COLO668 (cell line): ENCODE data around the gene GRIK4.
"Not testable (repeated sequence)": the region's sequence is repeated elsewhere in the genome, so short reads cannot be mapped to it uniquely, and the experiment has no call there.

Source experiments
- DNase-seq: peaks from one replicate; lab custom pipeline; 2025; ENCODE audit not compliant: unreplicated experiment; lab: John Stamatoyannopoulos, UW

The GRIK4 gene

DNA sequence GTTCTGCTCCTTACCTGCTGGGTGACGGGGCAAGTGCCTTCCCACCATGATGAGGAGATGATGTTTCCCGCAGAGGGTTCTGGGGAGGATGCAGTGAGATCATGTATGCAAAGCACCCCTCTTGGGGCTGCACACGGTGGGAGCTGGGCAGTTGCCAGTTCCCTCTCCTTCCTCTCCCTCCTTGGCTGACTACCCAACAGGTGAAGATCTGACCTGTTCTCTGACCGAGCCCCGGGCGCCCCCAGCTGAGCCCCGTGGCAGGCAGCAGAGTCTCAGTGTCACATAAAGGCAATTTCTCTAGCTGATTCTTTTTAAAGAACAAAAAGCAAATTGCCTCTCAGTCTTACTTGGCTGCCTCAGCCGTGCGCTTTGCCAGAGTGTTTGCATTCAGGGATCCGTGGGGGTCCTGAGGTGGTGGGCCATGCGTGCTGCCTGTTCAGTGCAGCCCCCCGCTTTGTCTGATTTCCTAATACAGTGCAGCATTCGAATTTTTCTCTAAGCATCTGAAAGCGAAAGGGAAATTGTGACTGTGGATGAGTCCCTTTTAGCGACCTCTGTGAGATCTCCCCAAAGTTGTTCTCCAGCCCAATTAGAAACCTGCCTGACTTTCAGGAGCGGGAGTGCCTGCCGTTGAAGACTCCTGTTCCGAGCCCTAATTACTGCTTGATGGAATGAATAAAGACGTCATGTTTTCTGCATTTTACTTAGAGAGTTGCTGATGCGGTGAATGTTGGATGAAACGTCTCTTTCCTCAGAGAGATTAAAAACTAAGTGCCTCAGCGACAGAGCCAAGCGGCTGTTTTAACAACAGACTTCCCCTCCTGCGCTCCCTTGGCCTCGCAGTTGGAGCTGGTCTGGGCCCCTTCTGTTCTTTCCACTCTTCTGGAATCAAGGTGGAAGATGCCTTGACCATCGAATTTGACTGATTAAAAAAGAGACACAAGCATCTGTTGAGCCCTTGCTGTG is 86.0 kb downstream of the GRIK4 start:
- no peak for DNase-seq

DNA sequence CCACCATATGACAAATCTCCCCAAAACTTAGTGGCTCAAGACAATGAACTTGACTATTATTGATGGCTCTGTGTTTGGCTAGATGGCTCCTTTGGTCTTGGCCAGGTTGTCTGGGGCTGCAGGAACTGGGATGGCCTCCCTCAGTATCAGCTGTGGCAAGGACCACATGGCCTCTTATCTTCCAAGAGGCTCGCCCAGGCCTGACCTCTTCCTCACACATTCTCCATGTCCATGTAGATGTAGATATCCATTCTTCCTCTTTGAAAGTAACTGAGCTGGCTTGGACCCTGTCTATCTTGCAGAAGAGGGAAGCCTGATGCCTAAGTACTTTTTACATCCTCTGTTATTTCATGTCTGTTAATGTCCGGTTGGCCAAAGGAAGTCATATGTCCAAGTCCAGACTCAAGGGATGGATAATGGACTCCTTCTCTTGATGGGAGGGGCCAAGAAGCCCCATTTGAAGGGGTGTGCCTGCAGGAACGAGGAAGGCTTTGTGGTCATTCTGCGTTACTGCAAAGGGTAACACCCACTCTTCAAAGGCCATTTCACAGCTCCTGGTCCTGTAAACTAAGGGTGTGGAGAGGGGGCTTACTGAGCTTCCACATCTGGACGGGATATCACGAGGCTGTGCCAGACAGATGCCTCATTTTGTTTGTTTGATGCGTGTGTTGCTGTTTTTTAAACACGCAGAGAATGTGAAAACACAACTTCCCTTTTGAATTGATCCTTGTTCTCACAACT is 87.1 kb downstream of the GRIK4 start:
- DNase-seq, result no peak

DNA sequence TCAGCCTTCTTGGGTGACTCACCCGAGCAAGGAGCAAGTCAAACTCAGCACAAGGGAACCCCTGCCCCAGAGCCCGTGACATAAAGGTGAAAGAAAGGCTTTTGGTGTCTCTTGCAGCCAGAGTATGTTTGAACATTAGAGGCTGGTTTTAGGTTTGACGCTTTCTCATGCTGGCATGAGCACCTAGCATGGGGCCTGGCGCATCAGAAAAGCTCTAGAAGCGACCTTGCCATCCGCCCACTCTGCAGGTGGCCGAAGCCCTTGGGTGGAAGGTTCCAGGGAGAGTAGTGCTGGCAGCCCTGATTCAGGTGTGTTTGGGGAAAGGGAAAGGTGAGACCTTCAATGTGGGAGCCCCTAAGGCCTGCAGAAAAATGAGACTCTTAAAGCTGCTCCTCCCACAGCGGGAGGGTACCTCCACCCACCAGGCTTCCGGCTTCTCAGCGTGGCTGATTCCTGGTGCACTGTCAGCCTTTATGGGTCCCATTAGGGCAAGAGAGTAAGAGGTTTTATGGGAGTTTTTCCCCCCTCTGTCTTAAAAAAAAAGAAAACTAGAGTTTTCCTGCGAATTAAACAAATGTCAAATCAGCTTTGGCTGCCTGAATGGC is 88.4 kb downstream of the GRIK4 start:
- no peak for DNase-seq

DNA sequence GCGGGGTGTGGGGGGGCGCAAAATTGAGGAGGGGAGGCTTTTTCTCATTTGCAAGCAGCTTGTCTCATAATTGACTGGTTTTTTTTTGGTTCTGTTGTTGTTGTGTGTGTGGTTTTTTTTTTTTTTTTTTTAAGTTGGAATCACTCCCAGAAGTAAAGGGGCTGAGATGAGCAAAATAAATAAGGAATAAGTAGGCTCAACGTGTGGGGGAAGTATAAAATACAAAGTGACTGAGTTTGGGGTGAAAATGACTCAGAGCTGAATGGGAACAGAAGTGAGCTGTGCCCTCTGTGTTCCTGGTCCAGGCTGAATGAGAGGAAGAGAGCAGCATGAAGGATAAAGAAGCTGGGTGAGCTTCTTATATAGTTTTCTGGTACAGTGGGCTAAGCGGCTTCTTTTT is 90.0 kb downstream of the GRIK4 start:
- no peak for DNase-seq

DNA sequence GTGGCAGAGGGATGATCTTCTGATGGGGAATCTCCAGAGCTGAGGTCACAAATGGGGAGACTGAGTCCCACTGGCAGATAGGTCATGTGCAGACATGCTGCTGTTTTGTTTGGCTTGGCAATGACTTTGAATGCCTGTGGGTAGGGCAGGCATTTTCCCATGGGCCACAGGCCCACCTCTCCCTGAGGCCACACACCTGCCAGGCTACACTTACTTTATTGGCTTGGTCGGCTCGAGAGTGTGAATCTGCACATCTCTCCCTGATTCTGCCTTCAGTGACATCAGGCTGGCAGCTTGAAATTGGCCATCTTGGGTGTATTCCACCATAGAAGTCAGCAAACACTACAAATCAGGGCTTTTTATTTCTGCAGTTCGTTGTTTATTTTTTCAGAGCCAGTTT is 91.5 kb downstream of the GRIK4 start:
- DNase-seq, result no peak

DNA sequence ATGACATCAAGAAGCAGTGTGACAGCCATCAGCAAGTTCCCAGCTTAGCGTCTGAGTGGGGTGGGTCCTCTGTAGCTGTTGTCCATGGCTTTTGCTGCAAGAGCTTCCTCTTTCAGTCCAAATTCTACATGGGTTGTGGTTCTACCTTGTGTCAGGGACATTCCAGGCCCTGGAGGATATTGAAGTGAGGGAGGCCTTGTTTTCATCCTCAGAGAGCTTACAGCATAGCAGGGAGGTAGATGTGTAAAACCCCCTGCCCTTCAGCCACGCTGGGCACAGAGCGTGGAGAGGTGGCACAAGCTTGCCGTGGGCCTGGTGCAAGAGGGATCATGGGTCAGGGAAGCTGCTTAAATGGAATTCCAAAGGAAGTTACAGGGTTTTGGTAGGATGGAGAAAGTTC is 93.9 kb downstream of the GRIK4 start:
- no peak for DNase-seq

DNA sequence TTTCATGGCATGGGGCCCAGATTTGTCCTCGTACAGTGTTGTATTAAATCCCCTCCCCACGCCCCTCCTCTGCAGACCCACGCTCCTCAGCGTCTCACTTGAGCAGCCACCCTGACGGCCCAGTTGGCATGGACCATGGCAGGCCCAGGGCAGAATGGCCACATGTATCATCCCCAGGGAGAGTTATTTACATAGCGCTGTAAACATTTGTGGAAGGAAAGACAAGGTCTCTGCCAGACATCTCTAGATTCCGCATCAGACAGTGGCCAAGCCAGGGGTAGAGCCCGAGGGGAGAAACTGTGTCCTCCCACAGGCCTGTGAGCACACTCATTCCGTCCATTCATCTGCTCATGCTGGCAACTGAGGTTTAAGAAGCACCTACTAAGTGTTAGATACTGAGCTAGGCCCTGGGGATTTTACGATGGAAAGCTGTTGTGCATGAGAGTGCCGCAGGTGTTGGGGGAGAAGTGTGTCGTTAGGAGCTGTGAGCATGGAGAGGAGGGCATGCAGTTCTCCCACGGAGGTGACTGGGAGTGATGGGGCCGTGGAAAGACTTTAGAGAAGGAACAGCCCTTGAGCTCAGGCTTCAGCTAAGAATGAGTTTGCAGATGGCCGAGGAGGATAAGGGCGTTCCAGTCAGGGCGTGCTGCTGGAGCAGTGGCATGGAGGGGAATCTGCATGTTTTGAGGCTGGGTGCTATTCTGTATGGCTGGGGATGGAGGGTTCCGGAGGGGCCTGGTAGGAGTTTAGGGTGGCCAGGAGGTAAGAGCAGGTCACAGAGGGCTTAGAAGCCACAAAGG is 94.9 kb downstream of the GRIK4 start:
- no peak for DNase-seq

DNA sequence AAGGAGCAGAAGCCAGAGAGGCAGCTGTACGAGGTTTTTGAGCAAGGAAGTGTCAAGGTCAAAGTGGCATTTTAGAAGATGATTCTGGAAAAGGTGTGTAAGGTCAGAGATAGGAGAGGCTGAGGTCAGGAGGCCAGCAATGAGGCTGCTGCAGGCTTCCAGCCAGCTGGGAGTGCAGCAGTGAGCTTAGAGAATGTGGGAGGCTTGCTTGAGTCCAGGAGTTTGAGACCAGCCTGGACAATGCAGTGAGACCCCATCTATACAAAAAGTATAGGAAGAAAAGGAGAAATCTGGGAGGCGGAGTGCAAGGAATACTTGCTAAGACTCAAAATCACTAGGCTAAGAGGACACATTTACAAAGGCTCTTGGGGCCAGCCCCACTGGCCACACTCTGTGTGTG is 96.5 kb downstream of the GRIK4 start:
- no peak for DNase-seq

DNA sequence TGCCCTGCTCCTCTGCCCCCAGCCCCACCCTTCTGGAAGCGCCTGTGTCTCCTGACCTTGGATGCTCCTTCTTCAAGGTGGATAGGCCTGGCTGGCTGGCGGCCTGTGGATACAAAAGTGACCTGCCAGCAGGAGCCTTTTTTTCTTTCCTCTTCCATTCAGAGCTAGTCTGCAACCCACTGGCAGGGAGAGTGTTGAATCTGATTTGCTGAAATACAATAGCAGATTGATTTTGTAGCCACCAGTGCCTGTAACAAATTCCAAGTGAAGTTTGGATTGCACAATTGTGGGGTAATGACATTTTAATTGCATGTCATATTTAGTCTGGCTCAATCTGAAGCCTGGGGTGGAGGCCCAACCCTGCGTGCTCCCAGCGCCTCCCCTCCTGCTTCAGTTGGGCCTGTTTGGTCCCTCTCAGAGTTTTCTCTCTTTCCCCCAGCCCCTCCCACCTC is 97.2 kb downstream of the GRIK4 start:
- no peak for DNase-seq

DNA sequence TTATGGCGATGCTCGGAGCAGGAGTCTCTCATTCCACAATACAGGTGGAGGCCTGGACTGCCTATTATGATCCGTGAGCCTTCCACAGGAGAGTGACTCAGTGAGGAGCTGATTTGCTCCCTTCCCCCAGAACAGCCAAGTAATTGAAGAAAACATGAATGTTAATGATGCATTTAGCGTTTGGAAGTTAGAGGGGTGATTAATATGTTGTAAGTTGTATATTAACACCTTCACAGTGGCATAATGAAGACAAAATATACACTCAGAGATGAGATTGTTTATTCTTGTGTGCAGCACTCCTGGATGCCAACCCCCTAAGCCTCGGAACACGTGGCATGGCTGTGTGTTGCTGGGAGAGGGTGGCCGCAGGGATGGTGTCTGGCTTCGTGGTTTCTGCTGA is 98.6 kb downstream of the GRIK4 start:
- DNase-seq, result no peak

DNA sequence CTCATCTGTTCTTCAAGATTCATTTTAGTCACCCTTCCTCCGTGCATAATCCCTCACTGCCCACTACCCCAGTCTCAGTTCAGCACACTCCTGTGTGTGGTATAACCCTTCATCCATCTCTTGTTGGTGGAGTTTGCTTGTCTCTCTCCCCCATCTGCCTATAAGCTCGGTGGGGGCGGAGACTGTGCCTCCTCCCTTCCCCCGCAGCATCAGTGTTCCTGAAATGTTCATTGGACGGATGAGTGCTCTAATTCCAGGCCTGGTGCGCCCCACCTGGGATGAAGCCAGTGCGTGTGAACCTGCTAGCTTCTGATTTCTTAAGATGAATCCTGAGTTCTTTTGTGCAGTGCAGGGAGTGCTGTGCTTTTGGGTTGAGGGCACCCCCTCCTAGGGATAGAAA is 100.0 kb downstream of the GRIK4 start:
- no peak for DNase-seq

DNA sequence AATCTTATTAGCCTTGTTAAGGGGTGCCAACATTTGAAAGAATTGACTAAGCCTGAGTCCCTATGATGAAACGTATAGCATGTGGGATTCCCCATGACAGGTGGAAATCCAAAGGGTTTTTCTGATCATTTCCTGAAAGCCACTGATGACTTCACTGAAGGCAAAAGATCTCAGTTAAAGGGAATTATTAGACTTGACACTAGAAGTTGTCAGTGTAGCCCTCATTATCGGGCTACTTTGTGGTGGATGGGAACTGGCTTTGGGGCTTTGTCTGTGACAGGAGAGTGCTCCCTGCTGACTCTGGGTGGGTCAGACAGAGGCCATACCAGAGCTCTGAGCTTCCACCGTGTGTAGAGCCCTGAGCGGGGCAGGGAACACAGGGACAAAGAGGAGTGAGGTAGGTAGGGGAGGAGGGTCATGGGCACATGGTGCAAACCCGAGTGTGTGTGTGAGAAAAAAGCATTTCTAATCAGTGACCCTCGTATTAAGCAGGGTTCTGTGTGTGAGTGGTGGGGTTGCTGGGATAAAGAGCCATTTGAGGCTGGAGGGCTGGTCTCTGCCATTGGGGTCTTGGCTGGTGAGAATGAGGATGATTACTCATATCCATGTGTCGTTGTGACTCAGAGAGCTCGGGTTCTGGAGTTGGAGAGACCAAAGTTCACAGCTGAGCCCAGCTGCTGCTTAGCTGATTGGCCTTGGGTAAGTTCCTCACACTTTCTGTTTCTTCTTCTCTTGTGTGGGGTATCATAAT is 101.1 kb downstream of the GRIK4 start:
- no peak for DNase-seq

DNA sequence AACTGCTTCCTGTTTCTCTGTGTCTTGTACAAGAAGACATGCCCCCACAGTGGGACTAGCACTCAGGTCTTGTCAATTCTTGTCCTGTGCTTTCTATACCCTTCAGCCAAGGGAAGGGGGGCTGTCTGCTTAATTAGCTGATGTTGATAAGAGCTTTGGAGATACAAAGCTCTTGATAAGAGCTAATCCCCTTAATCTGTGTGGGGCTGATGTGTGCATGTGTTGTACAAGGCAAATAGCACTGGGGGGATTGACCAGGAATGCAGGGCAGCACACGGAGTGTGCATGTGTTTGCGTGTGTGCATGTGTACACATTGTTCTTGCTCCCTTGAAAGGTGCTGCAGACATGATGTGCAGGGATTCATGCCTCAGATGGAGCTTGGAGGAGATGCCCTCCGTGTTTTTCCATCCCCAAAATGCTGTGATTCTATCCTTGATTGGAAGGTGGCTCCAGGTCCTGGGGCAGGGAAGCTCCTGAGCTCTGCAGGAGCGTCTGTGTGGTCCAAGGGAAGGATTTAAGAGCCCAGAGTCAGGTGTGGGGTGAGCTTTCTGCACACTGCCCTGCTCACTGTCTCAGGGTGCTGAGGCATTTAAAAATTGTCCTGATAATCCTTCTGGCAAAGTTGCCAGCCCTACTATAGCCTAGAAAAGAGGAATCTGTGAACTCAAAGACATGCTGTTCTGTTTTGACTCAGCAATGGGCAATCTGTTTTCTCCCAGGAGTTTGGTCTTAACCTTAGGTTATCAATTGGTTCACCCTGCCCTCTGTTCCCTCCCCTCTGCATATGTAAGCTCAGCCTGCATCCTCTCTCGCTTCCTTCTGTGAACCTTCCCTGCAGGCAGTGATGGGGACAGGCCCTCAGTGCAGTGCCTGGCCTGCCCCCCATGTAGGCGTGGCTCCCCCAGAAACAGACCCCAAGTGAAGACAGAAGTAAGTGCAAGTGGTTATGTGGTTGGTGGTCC is 102.0 kb downstream of the GRIK4 start:
- no peak for DNase-seq

DNA sequence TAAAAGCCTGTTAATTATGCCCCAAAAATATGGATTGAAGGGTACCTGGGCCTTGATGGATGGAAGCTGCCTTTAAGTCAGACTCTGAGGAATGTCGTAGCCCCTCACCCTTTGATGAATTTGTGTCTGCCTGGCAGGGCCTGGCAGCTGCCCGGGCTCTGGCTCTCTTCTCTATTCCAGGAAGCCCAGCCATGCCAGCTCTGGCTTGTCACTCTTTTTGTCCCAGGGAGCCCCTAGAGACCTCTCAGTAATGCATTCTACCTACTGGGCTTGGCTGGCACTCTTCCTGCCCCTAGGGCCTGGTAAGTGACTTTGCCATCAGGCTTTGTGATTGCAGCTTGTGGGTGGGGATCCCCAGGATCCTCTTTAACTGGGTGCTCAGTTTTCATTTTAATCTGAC is 103.8 kb downstream of the GRIK4 start:
- DNase-seq, result no peak

DNA sequence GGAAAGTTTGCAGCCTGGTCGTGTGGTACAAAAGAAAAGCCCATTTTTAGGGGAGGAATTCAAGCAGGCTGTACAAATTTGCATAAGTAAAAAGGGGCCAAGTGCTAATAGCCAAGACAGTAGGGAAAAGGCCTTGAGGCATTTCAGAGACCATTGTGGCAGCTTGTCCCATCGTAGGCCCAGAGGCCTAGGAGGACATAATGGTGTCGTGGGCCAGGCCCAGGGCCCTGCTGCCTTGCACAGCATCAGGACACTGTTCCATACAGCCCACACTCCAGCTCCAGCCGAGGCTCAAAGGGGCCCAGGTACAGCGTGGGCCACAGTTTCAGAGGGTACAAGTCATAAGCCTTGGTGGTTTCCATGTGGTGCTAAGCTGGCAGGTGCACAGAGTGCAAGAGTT is 106.9 kb downstream of the GRIK4 start:
- DNase-seq, result no peak

DNA sequence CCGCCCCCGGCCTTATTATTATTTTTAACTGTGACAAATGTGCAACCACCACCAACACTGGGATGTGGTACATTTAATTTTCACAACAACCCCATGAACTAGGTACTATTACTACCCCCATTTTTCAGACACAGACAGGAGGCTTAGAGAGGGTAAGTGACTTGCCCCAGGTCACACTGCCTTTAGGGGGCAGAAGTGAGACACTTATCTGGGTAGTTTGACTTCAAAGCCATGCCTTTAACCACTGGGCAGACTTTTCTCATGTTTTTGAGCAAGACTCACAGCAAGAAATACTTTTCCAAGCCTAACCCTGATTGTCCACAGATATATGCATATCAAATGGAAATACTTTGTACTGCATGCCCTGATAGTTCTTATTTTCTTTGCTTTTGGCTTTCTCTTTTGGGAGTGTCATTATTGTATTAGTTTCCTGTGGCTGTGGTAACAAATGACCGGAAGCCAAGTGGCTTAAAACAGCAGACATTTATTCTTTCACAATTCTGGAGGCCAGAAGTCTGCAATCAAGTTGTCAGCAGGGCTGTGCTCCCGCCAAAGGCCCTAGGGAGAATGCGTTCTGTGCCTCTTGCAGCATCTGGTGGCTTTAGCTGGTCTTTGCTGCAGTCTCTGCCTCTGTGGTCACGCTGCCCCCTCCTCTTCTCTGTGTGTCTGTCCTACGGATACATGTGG is 110.8 kb downstream of the GRIK4 start:
- no peak for DNase-seq

DNA sequence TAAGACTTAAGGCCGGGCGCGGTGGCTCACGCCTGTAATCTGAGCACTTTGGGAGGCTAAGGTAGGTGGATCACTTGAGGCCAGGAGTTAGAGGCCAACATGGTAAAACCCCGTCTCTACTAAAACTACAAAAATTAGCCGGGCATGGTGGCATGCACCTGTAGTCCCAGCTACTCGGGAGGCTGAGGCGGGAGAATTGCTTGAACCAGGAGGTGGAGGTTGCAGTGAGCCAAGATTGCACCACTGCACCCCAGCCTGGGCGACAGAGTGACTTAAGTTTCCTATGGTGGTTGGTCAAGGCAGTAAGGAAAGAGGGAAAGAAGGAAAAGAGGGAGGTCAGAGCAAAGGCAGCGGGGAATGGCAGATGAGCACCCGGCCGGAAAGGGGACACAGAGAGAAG is 113.4 kb downstream of the GRIK4 start:
- DNase-seq, result not testable (repeated sequence)

DNA sequence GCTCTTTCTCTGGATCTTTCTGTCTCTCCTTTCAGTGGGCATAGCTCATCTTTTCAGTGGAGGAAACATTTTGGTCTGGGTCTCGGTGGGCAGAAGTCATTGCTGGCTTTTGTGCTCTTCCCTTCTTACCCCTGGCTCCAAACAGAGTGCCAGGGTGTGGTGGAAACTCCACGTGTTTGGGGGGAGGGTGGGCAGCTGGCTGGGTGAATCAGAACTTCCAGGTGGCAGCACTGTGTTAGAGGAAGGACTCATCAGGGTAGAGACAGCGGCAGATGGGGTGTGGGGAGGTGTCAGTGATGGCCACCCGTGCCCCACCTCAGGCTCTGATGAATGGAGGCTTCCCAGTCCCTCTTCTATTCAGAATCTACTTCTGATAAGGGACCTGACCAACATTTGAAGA is 114.0 kb downstream of the GRIK4 start:
- no peak for DNase-seq

DNA sequence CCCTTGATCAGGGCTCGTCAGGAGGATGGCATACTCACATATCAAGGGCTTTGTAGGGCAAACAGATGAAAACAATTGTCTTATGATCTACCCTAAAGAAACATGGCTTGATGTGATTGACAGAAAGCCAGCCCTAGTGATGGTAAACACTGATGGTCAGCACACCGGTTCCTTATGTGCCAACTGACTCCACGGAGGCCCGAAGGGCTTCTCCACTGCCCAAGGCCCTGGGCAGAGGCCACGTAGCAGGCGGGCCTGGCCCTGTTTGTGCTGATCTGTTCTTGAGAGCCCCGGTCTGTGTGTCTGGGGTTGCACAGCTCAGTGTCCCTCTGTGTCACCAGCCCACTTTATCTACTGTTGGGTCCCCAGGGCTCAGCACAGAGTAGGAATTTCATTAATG is 115.2 kb downstream of the GRIK4 start:
- DNase-seq, result no peak
